ENCODE data around the gene TMEM9.
"Not testable (repeated sequence)": the region's sequence is repeated elsewhere in the genome, so short reads cannot be mapped to it uniquely, and the experiment has no call there.

TMEM9 gene

DNA sequence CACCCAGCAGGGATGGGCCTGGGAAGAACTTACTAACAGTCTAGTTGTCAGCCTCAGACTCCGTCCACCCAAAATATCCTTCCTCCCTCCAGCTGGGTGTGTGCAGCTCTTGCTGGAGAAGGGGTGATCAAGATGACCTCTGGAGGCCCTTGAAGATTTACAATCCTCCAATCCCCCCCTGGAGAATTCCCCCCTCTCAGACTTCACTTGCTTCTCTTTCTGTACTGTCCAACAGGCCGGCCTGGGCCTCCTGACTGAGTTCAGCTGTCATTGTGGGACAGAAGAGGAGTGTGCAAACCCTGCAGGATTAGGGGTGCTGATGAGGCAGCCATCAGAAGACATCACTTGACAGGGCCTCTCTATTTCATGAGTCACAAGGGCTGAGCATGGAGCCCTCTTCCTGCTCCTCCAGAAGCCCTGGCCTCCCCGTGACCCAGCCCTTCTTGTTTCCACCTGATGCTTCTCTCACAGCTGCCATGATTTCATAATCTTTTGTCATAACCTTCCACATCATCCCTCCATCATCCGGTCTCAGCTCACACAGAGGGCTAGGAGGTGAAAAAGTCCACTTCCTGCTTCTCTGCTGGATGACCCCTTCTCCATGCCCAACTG is 18.8 kb upstream of the TMEM9 start:
- DNase-seq, result peak in 1 of 2 donors; percentile 46

DNA sequence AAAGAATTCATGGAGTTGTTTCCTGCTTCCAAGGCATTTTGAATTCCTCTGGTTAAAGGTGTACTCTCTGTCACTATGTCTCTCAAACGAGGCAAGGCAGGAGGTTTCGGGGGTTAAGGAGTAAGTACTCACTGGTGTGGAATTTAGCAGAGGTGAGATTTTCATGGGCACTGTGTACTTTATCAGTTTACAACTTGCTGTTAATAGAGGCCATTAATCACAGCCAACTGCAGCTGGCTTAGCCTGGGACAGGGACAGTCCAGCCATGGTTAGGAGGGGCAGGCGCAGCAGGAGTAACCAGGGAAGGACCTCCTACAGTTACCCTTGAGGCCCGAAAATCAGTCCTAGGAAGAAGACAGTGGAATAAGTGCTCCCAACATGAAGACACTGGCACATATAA is 18.1 kb upstream of the TMEM9 start:
- DNase-seq, result no peak

DNA sequence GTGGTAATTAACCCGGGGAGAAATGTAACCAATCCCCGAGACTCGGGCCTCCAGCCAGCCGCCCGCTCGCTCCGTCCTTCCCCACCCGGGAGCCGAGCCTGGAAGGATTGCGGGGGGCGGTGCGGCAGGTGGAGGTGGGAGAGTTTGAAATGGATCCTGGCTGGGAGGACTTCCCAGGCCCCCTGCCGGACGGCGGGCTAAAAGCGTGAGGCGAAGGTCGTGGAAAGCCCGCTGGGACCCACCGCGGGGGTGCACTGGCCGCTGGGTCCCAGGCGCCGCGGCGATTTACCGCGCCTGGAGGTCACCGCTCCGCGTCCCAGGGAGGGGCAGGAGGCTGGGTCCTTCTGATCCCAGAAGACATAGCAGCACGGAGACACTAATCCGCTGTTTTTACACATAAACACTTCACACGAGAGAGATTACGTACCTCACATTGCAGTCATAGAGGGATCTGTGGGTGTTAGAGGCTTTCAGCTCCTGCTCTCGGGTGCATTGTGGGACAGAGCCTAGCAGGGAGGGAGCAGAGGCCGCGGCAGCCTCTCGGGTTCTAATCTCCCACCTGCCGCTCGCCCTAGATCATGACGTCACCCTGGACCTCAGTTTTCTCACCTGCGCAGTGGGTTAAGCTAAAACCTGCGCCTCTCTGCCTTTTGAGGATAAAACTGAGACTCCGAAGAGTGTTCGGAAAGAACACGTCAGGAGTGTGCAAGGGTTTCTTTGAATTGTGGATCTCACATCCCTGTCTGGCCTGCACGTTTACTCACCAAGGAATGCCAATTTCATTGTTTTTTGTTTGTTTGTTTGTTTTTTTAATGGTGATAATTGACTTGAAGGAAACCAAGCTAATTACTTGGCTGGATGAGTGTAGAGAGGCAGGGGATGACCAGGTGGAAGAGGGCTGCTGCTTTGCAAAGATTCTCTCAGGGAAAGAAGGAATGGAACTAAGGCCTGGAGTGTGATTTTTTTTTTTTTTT is 17.1 kb upstream of the TMEM9 start:
- DNase-seq, result peak; percentile 48 to 72

DNA sequence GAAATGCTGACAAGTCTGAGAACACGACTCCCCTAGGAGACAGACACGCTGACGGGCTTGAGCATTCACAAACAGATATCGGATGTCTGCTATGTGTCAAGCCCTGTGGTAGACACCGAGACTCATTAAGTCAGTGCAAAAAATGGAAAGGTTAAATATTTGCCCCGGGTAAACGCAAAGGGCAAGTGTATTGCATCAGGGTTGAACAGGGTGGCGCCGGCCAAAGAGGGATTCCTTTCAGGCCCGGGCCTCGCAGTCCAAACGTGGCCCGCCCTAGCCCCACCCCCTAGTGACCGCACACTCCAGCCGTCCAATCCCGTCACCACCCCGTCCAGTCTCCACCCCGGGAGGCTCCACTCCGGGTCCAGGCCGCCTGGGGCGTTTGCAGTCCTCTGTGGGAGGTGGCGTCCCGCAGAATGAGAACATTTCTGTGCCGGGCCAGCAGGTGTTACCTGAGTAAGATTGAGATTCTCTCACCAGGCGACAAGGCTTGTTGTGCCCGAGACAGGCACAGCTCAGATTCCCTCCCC is 16.3 kb upstream of the TMEM9 start:
- DNase-seq, result peak; percentile 84 to 90

DNA sequence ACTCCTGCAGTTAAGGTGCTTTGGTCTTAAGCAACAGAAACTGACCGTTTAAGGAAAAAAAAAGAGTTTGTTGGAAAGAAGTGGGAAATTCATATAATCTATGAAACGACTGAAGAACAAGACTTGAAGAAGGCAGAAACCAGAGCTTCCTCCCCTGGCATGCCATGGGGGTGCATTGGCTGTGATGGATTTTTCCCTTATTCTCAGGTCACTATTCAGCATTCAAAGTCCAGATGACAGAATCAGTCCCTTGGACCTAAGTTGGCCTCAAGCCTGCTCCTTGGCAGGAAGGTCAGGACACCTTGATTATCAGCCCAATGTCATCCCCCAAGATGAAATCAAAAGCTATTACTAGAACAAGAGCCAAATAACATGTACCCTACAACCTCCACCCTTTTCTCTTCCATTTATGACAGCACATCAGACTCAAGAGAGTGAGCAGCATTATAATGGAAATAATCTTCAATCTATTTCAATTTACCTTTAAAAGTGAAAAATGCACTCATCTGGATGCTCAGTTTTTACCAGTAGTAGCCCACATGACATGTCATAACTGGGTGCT is 15.8 kb upstream of the TMEM9 start:
- DNase-seq, result no peak

GRCh38 chr1:201169203-201169602 is 14.9 kb upstream of the TMEM9 start:
- DNase-seq, result peak in 1 of 2 donors; percentile 50

DNA sequence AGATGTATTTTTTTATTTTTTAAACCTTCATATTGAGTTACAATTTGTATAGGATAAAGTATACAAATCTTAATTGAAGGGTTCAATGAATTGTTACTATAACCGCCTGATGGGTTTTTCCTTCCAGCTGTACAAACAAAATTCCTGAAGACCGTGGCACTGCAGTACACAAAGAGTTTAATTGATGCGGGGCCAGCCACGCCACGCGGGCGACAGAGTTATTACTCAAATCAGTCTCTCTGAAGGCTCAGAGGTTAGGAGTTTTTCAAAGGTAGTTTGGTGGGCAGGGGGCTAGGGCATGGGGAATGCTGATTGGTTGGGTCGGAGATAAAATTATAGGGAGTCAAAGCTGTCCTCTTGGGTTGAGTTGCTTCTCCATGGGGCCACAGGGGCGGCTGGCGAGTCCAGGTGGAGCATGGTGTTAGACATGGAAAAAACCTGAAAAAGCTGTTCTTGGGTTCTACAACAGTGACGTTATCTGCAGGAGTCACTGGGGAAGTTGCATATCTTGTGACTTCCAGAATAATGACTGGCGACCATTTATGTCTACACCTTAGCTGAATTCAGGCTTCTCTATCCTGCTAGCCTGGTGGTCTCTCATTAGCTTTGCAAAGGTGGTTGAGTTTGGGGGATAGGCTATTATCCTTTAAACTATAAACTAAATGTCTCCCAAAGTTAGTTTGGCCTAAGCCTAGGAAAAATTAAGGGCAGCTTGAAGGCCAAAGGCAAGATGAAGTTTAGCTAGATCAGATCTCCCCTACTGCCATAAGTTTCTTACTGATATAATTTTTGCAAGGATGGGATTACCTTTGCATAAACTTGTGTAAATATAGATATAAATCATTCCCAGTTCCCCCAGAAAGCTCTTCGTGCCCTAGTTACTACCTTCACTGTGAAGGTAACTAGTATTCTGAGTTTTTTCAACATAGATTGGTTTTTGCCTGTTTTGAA is 13.0 kb upstream of the TMEM9 start:
- no peak for DNase-seq

GRCh38 chr1:201164645-201165044 is 10.4 kb upstream of the TMEM9 start:
- no peak for DNase-seq

GRCh38 chr1:201163707-201164106 is 9.4 kb upstream of the TMEM9 start:
- DNase-seq, result no peak

GRCh38 chr1:201163036-201163435 is 8.8 kb upstream of the TMEM9 start:
- DNase-seq, result not testable (repeated sequence)

DNA sequence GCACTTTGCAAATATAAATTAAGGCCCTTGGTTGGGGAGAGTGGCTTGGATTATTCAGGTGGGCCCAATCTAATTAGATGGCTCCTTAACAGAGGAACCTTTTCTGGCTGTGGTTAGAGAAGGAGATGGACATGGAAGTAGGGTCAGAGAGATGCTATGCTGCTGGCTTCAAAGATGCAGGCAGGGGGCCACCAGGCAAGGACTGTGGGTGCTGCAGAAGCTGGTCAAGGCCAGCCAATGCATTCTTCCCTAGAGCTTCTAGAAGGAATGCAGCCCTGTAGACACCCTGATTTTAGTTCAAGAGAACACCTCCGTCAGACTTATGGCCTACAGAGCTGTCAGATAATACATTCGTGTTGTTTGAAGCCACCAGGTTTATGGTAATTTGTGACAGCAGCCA is 3.7 kb upstream of the TMEM9 start:
- no peak for DNase-seq

DNA sequence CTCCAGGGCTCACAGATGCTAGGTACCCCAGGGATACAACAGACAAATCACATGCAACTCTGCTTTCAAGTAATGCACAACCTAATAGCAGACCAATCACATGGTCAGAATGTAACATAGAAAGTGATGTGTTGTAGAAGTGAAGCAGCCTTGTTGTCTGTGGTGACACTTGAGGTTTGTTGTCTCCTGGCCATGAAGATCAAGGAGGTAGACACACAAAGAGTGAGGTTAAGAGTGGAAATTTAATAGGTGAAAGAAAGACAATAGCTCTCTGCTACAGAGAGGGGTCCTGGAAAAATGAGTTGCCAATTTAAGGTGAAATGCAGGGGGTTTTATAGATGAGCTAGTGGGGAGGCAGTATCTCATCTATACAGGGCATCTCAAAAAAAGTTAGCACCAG is 2.5 kb upstream of the TMEM9 start:
- DNase-seq, result no peak

DNA sequence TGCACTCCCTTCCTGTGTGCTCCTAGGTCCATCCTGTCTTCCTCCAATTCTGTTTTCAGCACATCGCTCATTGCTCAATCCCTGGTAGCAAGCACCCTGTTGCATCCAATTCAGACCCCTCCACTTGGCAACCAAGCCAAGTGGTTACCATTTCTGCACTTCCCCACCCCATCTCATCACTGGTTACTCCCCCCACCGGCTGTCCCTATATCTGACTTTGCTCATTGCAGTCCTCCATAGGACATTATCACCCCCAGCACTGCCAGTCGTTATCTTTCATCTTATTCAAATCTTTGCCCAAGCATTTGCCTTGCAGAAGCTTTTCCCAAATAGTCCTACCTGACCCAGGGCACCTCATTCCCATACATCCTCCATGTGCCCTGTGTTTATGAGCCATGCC is 2.1 kb upstream of the TMEM9 start:
- DNase-seq, result no peak

DNA sequence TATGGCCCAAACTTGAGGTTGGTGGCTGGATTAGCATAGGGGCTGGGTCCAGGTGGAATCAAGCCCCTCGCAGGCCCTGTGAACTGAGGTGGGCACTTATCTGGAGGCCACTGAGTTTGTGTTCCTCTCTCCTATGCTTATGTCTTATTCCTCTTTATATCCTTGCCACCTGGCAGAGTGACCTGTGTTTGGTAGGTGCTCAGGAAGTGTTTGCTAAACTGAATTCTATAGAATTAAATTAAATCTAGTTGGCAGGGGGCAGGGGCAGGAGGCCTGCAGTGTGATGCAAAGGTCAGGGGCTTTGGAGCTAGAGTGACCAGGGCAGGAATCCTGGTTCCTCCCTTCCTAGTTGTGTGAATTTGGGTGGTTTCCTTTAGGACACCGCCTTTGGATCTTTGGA is 1.1 kb upstream of the TMEM9 start:
- DNase-seq, result no peak

DNA sequence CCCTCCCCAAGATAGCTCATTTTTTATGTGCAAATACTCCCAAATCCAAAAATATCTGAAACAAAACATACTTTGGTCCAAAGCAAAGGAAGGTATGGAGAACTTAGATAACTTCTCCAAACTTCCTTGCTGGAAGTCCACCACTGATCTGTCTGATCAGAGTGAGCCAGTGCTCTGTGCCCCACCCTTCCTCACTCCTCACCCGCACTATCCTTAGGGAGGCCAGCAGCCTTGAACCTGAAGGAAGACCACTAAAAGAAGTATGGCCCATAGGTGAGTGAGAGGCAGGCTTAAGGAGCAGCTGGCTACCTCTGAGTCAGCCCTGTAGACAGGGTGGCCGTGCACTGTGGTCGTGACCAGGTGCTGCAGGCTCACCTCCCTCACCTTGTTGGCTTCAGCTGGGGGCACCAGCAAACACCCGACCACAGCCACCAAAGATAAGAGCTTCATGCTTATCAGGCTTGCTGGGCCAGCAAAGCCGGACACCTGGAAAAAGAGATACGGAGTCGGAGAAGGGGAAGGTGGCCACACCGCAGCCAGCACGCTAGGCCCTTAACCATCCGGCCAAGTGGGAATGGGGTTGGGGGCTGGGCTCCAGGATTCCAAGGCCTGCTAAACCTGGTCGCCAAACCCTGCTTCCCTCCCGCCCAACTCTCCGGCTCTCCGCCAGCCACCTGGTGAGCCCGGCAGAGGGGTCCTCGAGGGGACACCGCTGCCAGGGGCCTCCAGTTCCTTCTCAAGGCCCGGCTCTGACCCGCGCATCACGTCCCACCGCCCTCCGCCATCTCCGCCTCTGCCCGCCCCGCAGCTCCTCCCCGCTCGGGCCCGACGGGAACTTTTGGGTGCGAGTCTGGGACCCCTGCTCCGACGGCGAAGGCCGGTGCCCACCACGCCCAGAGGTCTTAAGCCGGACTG is 543 bp downstream of the TMEM9 start:
- DNase-seq, result no peak

- peak; percentile 9 to 17 for DNase-seq
Measured at GRCh38 chr1:201149400-201149799, 4.9 kb downstream of the TMEM9 start.

DNA sequence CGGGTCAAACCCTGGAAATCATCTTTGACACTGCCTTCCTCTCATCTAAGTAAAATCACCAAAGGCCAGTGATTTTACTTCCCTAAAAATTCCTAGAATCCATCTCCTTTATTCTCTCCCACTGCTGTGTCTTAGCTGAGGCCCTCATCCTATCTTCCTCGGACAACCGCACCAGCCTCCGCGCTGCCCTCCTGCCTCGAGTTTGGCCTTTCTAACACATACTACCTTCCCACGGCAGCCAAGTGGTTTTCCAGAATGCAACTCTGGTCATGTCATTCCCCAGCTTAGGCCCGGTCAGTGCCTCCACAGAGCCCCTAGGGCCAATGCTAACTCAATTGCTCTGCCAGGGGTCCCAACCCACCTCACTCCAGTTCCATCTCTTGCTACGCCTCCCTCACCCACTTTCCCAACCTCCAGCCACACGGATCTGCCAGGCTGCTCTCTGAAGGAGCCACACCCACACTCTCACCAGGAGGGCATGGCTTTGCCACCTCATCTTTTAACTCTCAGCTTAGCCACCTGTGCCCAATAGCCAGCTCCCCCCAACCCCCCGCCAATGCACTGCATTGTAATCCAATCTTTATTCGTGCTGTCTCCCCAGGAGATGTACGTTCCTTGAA is 6.8 kb downstream of the TMEM9 start:
- no peak for DNase-seq

DNA sequence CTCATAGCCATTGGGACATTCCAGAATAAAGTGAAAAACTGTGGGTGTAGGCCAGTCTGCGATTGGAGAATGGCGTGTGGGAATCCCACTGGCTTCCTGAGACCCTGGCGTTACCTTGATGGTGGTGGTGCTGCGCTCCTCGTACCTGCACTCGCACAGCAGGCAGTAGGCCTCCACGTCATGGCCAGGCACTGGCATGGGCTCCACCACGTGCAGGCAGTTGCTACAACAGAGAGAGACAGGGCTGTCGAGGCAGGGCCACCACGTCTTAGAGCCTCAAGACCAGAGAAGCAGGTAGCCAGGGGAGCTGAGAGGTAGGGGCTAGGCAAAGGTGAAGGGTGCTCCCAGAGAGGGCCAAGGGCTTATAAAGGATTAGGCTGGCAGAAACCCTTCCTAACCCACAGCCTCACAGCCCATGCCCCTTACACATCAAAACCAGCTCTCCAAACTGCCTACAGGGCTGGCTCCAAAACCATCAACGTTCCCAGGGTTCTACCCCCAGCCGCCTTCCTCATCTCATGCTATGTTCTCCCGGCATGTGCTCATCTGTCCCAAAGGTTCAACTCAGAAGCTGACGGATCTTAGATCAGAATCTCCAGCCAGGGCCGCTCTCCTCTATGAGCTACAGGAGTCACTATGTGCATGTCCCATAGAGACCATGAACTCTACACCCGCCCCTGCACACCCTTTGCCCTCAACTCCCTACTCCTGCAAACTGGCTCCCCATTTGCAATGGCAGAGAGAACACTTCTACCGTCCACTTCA is 7.5 kb downstream of the TMEM9 start:
- no peak for DNase-seq

DNA sequence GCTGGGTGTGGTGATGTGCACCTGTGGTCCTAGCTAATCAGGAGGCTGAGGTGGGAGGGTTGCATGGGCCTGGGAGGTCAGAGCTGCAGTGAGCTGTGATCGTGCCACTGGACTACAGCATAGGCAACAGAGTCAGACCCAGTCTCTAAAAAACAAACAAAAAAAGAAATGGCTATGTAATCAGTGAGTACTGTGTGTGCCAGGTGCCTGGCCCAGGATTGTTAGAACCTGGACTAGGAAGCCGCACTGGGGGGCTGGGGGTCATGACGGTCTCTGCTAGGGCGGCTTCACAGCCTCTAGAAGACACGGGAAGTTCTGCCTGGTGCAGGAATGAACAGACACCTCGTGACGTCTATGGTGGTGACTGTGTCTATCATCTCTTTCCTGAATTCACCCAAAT is 8.5 kb downstream of the TMEM9 start:
- DNase-seq, result no peak

DNA sequence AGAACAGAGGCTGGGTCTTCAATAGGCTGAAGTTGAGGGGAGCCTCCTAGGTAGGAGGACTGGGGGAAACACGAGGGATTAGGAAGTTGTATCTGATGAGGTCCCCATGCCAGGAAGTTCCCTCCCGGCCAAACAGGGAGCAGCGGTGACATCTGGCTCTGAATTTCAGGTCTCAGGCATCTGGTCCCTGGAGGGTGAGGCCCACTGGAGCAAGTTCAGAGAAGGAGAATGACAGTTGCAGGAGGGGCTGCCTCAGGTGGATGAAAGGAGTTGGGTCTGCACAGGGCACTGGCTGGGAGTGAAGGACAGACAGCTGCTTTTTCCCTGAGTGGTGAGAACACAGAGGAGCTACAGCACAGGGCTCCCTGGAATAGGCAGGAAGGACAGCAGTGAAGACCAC is 9.1 kb downstream of the TMEM9 start:
- no peak for DNase-seq
